MCF 10A (cell line): Measurements from ENCODE around the gene GET3. TPM values are rescaled to one million over a fixed set of nuclear protein-coding genes. Genes with fewer than 3 reads are reported as not detected.
"Not testable (repeated sequence)": the region's sequence is repeated elsewhere in the genome, so short reads cannot be mapped to it uniquely, and the experiment has no call there.

Experiments
- BruUV-seq: library from RNA; stranded (reverse); fragments of 400-500 nt; replicated peaks from 2 replicates; lab custom pipeline; 2021; lab: Mats Ljungman, UMichigan
- CTCF ChIA-PET: fragments of 300-600 bp; sonication (Branson Sonifier 250); formaldehyde crosslinking; extraction: SDS; loops from one replicate; lab custom pipeline; 2021; ENCODE audit warnings: antibody characterized with exemption, inconsistent platforms; lab: Yijun Ruan, JAX
- POLR2A ChIA-PET: fragments of 300-600, 350-650 bp; sonication (Branson Sonifier 250); formaldehyde crosslinking; extraction: SDS; loops from one replicate; lab custom pipeline; 2020; ENCODE audit warnings: antibody characterized with exemption, inconsistent platforms; lab: Yijun Ruan, JAX
- DNase-seq: peaks from one replicate; pipeline ENCODE4 v3.0.0-alpha.2; 2018; ENCODE audit not compliant: unreplicated experiment
- H3K27ac Mint-ChIP-seq: one replicate; pipeline ENCODE4 v1.8.0; 2022; ENCODE audit warnings: mild to moderate bottlenecking, low read depth, mixed read lengths; ENCODE audit not compliant: unreplicated experiment
- H3K27me3 Mint-ChIP-seq: one replicate; pipeline ENCODE4 v1.8.0; 2022; ENCODE audit warnings: mixed read lengths; ENCODE audit not compliant: insufficient read depth, unreplicated experiment
- H3K36me3 Mint-ChIP-seq: one replicate; pipeline ENCODE4 v1.8.0; 2022; ENCODE audit warnings: mild to moderate bottlenecking, moderate library complexity, mixed read lengths; ENCODE audit not compliant: insufficient read depth, unreplicated experiment
- H3K4me1 Mint-ChIP-seq: one replicate; pipeline ENCODE4 v1.8.0; 2022; ENCODE audit warnings: mixed read lengths; ENCODE audit not compliant: insufficient read depth, unreplicated experiment
- H3K4me3 Mint-ChIP-seq: one replicate; pipeline ENCODE4 v1.8.0; 2022; ENCODE audit warnings: mild to moderate bottlenecking, moderate library complexity, mixed read lengths; ENCODE audit not compliant: unreplicated experiment
- H3K9me3 Mint-ChIP-seq: one replicate; pipeline ENCODE4 v1.8.0; 2022; ENCODE audit warnings: mixed read lengths; ENCODE audit not compliant: unreplicated experiment
- CTCF ChIP-seq: fragments of 200-600 bp; IDR thresholded peaks from one replicate; pipeline ENCODE4 v1.8.0; 2022; ENCODE audit warnings: antibody characterized with exemption, mild to moderate bottlenecking; ENCODE audit not compliant: unreplicated experiment
- intact Hi-C: fragments of 100-400 bp; cut with micrococcal nuclease; formaldehyde crosslinking; loops from 2 replicates; pipeline ENCODE4 v1.14.1; 2022
- microRNA-seq: library from miRNA; unstranded; fragments of <30 nt; microRNA quantifications from one replicate; pipeline ENCODE4 v1.2.0, GENCODE V29; 2022
- total RNA-seq: library from RNA; stranded (reverse); gene quantifications from 2 replicates; pipeline ENCODE4 v1.2.3, GENCODE V29; 2022

The GET3 gene
- total RNA-seq, 1 experiment from 2014 or later = 62.9 TPM

GRCh38 chr19:12797141-12797587 is 59.9 kb downstream of the GET3 start:
- TF ChIP-seq CTCF = no peak
- Mint-ChIP-seq H3K27me3 (no peaks in the 10 kb centered on the region), H3K27ac (no peak overlapping the region), H3K4me1 (peaks cover 20% of the 10 kb centered on the region), H3K4me3 (no peak overlapping the region), H3K36me3 (peaks cover 66% of the 10 kb centered on the region), H3K9me3 (no peaks in the 10 kb centered on the region)
- POLR2A ChIA-PET = interaction anchor here (0.7 to 8.4 kb wide), 5 partner anchors 9 to 60 kb away, joined by 4 to 410 read pairs (median 6); partner anchors contain the start of genes GET3, HOOK2 and RNASEH2A
- BruUV-seq = no TSS peak
- no peak for DNase-seq
- intact Hi-C loops = no loop called here
- CTCF ChIA-PET = interaction anchor here (0.5 to 14.5 kb wide), 13 partner anchors 8 to 121 kb away, joined by 3 to 307 read pairs (median 6); partner anchors contain the start of genes GCDH and HOOK2

GRCh38 chr19:12797607-12798006 is 60.3 kb downstream of the GET3 start:
- CTCF ChIA-PET = interaction anchor here (0.6 to 14.5 kb wide), 8 partner anchors 12 to 85 kb away, joined by 3 to 307 read pairs (median 5); partner anchors contain the start of genes HOOK2 and TRIR

More at GRCh38 chr19:12797607-12798006, 60.3 kb downstream of the GET3 start:
- Mint-ChIP-seq H3K36me3 (peaks cover 62% of the 10 kb centered on the region), H3K4me1 (peaks cover 24% of the 10 kb centered on the region)
- POLR2A ChIA-PET = interaction anchor here (0.7 to 8.4 kb wide), 4 partner anchors 21 to 60 kb away, joined by 3 to 410 read pairs (median 4); partner anchors contain the start of genes GET3 and HOOK2
- H3K9me3 Mint-ChIP-seq, intact Hi-C loops, H3K27me3 Mint-ChIP-seq, DNase-seq, H3K27ac Mint-ChIP-seq, H3K4me3 Mint-ChIP-seq, BruUV-seq: not testable (repeated sequence)

Small RNA genes lying within 50 kb of the gene (microRNA-seq; reads per million reads assigned to microRNA genes)
- not detected for gene MIR5684

Other genes starting within 250 kb of the GET3 start
- 4.4 and 5.1 TPM in 2 replicates for gene ZNF564, start 186.0 kb upstream of the GET3 start, total RNA-seq
- 6.9 and 8.4 TPM in 2 replicates for gene ZNF490, start 126.7 kb upstream of the GET3 start, total RNA-seq
- gene ZNF791, start 126.6 kb upstream of the GET3 start, total RNA-seq = 23.7 and 40.2 TPM in 2 replicates
- gene MAN2B1, start 70.8 kb upstream of the GET3 start, total RNA-seq = 53.8 and 67.0 TPM in 2 replicates
- gene WDR83, start 70.7 kb upstream of the GET3 start, total RNA-seq = 9.3 and 11.7 TPM in 2 replicates
- 74.2 and 85.8 TPM in 2 replicates for gene DHPS, start 55.6 kb upstream of the GET3 start, total RNA-seq
- gene GNG14, start 49.5 kb upstream of the GET3 start, total RNA-seq = not detected in 2 replicates
- 10.8 and 13.8 TPM in 2 replicates for gene FBXW9, start 40.9 kb upstream of the GET3 start, total RNA-seq
- gene TNPO2, start 13.6 kb upstream of the GET3 start, total RNA-seq = 74.7 and 89.5 TPM in 2 replicates
- 139 and 146 TPM in 2 replicates for gene TRIR, start 2.8 kb upstream of the GET3 start, total RNA-seq
- gene BEST2, start 14.3 kb downstream of the GET3 start, total RNA-seq = 0.70 and 0.83 TPM in 2 replicates
- gene HOOK2, start 38.1 kb downstream of the GET3 start, total RNA-seq = 31.6 and 32.8 TPM in 2 replicates
- gene JUNB, start 54.0 kb downstream of the GET3 start, total RNA-seq = 86.4 and 125 TPM in 2 replicates
- gene PRDX2, start 64.3 kb downstream of the GET3 start, total RNA-seq = 224 and 295 TPM in 2 replicates
- 6.9 and 14.5 TPM in 2 replicates for gene THSD8, start 64.6 kb downstream of the GET3 start, total RNA-seq
- gene RNASEH2A, start 69.1 kb downstream of the GET3 start, total RNA-seq = 11.2 and 16.7 TPM in 2 replicates
- gene RTBDN, start 97.1 kb downstream of the GET3 start, total RNA-seq = not detected in 2 replicates
- gene MAST1, start 101.0 kb downstream of the GET3 start, total RNA-seq = 1.0 and 1.6 TPM in 2 replicates
- gene DNASE2, start 144.0 kb downstream of the GET3 start, total RNA-seq = 26.7 and 28.7 TPM in 2 replicates
- gene KLF1, start 149.7 kb downstream of the GET3 start, total RNA-seq = not detected in 2 replicates
- 22.9 and 38.0 TPM in 2 replicates for gene GCDH, start 153.7 kb downstream of the GET3 start, total RNA-seq
- gene SYCE2, start 181.8 kb downstream of the GET3 start, total RNA-seq = 0.83 and 0.91 TPM in 2 replicates
- gene FARSA, start 196.2 kb downstream of the GET3 start, total RNA-seq = 78.6 and 107 TPM in 2 replicates
- gene CALR, start 201.1 kb downstream of the GET3 start, total RNA-seq = 792 and 1,042 TPM in 2 replicates
- 197 and 219 TPM in 2 replicates for gene RAD23A, start 208.4 kb downstream of the GET3 start, total RNA-seq
- 44.4 and 47.5 TPM in 2 replicates for gene GADD45GIP1, start 219.7 kb downstream of the GET3 start, total RNA-seq
- gene DAND5, start 232.1 kb downstream of the GET3 start, total RNA-seq = not detected in 2 replicates